Measurements from ENCODE around the gene COPZ1. TPM values are rescaled to one million over a fixed set of nuclear protein-coding genes. Genes with fewer than 3 reads are reported as not detected.

Gene COPZ1
- total RNA-seq, 1 experiment from 2014 or later, result 104 TPM

- no peak within 1 kb of the TSS for H4K91ac ChIP-seq (ENCODE audit: insufficient read length, low read depth, low read length)
- H4K8ac ChIP-seq (replicated peaks; ENCODE audit: insufficient read length, low read depth, low read length), result no peak within 1 kb of the TSS
- H3K56ac ChIP-seq (ENCODE audit: insufficient read length, low read depth, low read length), result no peak within 1 kb of the TSS
- peaks cover 3% of the 10 kb centered on the region for H4K20me1 ChIP-seq (ENCODE audit: control insufficient read depth, insufficient read depth, insufficient read length)
- H2BK15ac ChIP-seq (ENCODE audit: low read depth, low read length), result no peak within 1 kb of the TSS
- H3K79me1 ChIP-seq (ENCODE audit: insufficient read depth, low read depth, low read length, poor library complexity, severe bottlenecking), result no peaks in the 10 kb centered on the region
- H2BK5ac ChIP-seq (ENCODE audit: insufficient read length, low read length), result no peak within 1 kb of the TSS
- no peaks in the 10 kb centered on the region for H3K9me3 Mint-ChIP-seq
- no peaks in the 10 kb centered on the region for H3K79me2 ChIP-seq (ENCODE audit: insufficient read depth, low read length)
- H3K27ac Mint-ChIP-seq, result no peak within 1 kb of the TSS
- H3K27me3 ChIP-seq (ENCODE audit: insufficient read depth, low read length), result peaks cover 2% of the 10 kb centered on the region; the same call in 1 of the 2 replicates
- H2BK120ac ChIP-seq (ENCODE audit: low read depth, low read length, poor library complexity, severe bottlenecking), result no peak within 1 kb of the TSS
- H4K5ac ChIP-seq (ENCODE audit: insufficient read length, low read depth, low read length), result no peak within 1 kb of the TSS
- H3K4me1 Mint-ChIP-seq, result peaks cover 19 to 21% of the 10 kb centered on the region in 2 experiments
- no peak within 1 kb of the TSS for H3K4me2 ChIP-seq (ENCODE audit: insufficient read depth, insufficient read length, low read length)
- no peak within 1 kb of the TSS for H2BK20ac ChIP-seq (ENCODE audit: low read depth, low read length, poor library complexity, severe bottlenecking)
- no peaks in the 10 kb centered on the region for H3K4me1 ChIP-seq (ENCODE audit: insufficient read depth, low read length)
- peaks cover 4% of the 10 kb centered on the region for H3K23me2 ChIP-seq (ENCODE audit: insufficient read length, low read depth, low read length, poor library complexity, severe bottlenecking)
- TF ChIP-seq CTCF (conservative IDR thresholded peaks at IDR 0.05), result no peak
- no peak within 1 kb of the TSS for H3K23ac ChIP-seq (ENCODE audit: insufficient read length, low read depth, low read length)
- no peak within 1 kb of the TSS for H2BK12ac ChIP-seq (ENCODE audit: insufficient read length, low read depth, low read length)
- H3K4ac ChIP-seq (ENCODE audit: low read depth, low read length), result no peak within 1 kb of the TSS
- no peak within 1 kb of the TSS for H3K27ac ChIP-seq (ENCODE audit: insufficient read length, low read depth, low read length)
- no peak within 1 kb of the TSS for H2AFZ ChIP-seq (ENCODE audit: low read length)
- no CpG with 5 or more reads among the region's 4 CpGs for WGBS (ENCODE audit: extremely low coverage, insufficient read length, low lambda C conversion rate)
- H3K4me3 Mint-ChIP-seq, result no peak within 1 kb of the TSS
- DNase-seq, result no peak
- H3K27me3 Mint-ChIP-seq (ENCODE audit: low read depth), result peaks cover 38% of the 10 kb centered on the region
- no peak within 1 kb of the TSS for H2AK5ac ChIP-seq (ENCODE audit: insufficient read length, low read length)
- no peak within 1 kb of the TSS for H3K9ac ChIP-seq (ENCODE audit: extremely low read depth, insufficient read length, low read length)
- no peaks in the 10 kb centered on the region for H3K9me3 ChIP-seq (ENCODE audit: control insufficient read depth, low read depth, low read length)
- H3K36me3 Mint-ChIP-seq (ENCODE audit: insufficient read depth in 1 of 3, low read depth in 3 of 3), result no peaks in the 10 kb centered on the region
- no peak within 1 kb of the TSS for H3K18ac ChIP-seq (ENCODE audit: insufficient read length, low read depth, low read length)
- H3T11ph ChIP-seq (ENCODE audit: low read length), result no peak within 1 kb of the TSS
- no peak within 1 kb of the TSS for H3K14ac ChIP-seq (ENCODE audit: insufficient read depth, low read length)
These were observed 39.5 kb downstream of the COPZ1 start, which contains the start of gene GPR84 for GRCh38 chr12:54364413-54364812. TSS of gene GPR84 (minus strand) at chr12:54364486. CDS start at chr12:54363851, 635 bp downstream.

All from H9 (cell line).